RPMI8226 (cell line): Measurements from ENCODE around the gene ITPA.
"Not testable (repeated sequence)": the region's sequence is repeated elsewhere in the genome, so short reads cannot be mapped to it uniquely, and the experiment has no call there.

Source experiments
- DNase-seq: peaks from one replicate; pipeline ENCODE4 v3.0.0-alpha.2; 2015

ITPA gene

DNA sequence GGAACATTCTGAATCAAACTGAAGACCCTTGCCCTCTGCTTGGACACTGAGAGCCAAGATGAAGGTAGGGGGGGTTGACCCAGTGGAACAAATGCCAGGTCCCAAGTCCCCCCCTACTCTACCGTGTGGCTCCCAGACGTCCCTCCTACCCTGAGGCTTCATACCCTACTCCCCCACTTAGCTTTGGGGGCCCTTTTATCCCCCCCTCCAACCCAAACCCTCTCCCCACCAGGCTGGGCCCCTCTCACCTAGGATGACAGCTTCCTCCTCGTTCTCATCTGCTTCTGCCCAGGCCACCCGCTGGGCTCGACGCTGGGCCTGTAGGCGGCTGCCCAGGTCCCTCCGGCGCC, 6.4 kb upstream of the ITPA start:
- DNase-seq, result no peak

DNA sequence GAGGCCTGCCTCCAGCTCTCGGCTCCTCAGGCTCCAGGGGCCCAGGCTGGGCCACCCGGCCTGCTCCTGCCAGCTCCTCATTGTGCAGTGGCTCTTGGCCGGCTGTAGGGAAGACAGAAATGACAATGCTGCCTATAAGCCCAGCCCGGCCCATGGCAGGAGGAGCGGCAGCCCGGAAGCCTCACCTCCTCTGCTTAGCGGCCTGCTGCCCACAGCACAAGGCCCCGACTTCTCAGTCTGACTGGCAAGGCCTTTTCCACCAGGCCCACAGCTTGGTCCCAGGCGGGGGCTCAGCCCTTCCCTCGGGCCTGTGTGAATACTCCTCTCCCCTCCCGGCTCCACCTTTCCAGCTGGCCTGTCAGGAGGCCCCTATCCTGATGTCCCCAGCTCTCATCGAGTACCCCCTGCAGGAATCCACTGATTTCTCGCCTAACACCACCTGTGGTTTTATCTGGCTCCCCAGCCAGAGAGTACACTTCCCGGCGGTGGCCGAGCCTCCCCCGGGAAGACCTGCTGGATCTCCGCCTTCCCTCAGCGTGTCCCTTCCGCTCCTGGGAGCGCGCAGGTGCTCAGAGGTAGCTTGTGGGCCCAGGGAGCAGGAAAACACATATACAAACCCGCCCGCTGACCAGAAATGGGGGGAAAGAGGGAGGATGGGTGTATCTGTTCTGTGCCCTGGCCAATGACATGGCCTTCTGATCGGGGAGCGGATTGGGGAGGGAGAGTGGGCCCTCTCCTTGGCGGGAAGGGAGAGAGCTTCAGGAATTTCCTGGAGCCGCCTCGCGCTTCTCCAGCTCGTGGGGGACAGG, 5.8 kb upstream of the ITPA start:
- DNase-seq, result peak; percentile 43

DNA sequence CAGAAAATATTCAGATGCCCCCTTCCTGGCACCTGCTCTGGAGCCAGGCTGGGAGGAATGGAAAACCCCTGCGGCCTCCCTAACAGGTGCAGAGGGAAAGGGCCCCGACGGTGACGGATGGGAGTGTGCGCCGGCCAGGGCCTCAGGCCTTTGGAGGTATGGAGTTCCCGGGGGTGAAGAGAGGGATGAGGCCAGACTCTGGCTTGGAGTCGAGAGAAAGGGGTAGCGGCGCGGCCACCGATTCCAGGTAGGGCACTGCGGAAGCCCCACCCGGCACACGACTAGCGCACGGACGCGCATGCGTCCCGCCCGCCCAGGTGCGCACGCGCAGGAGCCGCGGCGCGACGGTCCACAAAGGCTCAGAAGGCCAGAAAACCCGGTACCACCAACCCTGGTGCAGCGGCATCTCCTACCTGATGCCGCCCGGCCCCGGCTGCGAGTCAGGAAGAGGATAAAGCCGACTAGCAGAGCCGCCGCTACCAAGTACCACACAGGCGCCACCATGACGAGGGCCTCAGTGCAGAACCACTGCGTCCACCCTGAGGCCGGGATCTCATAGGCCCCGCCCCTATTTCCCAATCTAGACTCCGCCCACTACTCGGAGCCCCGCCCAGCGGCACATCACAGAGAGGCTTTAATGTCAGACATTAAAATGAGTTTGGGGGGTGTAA, 5.0 kb upstream of the ITPA start, which contains the start of gene DDRGK1:
DDRGK1 (minus strand) TSS at position 559 of the 671 bp plus-strand sequence; CDS start at position 504, 55 bp downstream.
- DNase-seq, result peak; percentile 89

- DNase-seq, result peak; percentile 33
These were observed 477 bp upstream of the ITPA start for GRCh38 chr20:3208786-3209256.

- DNase-seq, result peak; percentile 23
These were observed 634 bp downstream of the ITPA start for GRCh38 chr20:3209946-3210317.

DNA sequence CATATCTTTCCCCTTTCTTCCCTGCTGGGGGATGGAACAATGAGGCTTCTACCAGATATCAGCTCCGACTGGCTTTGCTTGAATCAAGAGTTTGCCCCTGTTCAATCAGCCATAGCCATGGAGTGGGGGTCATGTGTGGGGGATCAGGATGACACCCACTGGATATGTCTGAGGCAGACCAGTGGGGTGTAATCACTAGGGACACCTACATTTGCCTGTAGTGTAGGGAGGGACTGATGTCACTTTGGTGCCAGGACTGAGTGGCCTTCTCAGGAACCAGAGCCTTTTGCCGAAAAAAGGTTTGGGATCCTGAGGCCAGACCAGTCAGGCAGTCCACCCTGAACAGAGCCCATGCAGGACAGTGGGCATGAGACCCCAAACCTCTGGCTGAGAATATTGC, 1.0 kb downstream of the ITPA start:
- no peak for DNase-seq

- no peak for DNase-seq
These were observed 3.9 kb downstream of the ITPA start for GRCh38 chr20:3213226-3213625.

- not testable (repeated sequence) for DNase-seq
These were observed 6.1 kb downstream of the ITPA start for GRCh38 chr20:3215359-3215917.

GRCh38 chr20:3218307-3218988, 9.2 kb downstream of the ITPA start:
- DNase-seq, result peak; percentile 54

- DNase-seq, result no peak
These were observed 12.3 kb downstream of the ITPA start for GRCh38 chr20:3221398-3222226.

GRCh38 chr20:3222635-3223600, 13.6 kb downstream of the ITPA start:
- no peak for DNase-seq

- no peak for DNase-seq
These were observed 14.3 kb downstream of the ITPA start for GRCh38 chr20:3223651-3223993.

- DNase-seq, result no peak
These were observed 14.8 kb downstream of the ITPA start for GRCh38 chr20:3223994-3224680.

DNA sequence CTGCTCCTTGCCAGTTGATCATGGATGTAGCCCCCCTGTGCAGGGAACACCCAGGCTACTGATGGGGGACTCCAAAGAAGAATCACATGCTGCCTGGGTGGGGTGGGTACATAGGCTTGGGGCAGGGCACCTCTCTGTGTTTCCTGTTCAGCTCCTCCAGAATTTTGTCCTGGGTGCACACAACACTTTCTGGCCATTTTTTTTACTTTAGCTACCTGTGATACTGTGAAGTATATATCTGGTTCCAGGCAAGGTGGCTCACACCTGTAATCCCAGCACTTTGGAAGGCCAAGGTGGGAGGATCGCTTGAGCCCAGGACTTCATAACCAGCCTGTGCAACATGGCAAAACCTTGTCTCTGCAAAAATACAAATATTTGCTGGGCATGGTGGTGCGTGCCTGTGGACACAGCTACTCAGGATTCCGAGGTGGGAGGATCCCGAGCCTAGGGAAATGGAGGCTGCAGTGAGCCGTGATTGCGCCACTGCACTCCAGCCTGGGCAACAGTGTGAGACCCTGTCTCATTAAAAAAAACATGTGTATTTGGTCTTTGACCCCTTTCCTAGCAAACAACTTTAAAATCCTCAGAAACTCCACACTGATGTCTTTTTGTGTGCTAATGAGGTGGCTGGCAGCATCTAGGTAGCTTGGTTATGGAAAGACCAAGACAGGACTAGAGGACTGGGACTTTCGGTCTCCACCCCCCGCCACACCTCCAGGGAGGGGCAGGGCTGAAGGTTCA, 15.6 kb downstream of the ITPA start:
- DNase-seq, result no peak

GRCh38 chr20:3226093-3226492, 16.8 kb downstream of the ITPA start:
- no peak for DNase-seq

GRCh38 chr20:3226864-3227263, 17.6 kb downstream of the ITPA start:
- no peak for DNase-seq

DNA sequence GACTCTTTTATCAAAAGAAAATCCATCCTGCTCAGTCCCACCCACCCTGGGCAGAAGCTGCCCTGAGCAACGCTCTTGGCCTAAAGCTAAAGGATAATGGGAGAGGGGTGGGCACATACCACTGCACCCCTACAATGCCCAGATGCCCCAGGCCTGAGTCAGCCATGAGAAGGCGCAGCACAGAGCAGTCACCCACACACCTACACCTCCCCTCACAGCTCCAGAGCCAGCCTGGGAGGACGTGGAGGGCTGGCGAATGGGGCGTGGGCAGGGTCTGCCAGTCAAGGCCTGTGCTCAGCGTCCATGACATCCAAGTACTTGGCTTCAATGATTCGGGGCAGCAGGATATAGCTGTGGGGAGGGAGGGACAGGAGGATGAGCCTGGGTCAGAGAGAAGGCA, 18.2 kb downstream of the ITPA start:
- DNase-seq, result no peak

DNA sequence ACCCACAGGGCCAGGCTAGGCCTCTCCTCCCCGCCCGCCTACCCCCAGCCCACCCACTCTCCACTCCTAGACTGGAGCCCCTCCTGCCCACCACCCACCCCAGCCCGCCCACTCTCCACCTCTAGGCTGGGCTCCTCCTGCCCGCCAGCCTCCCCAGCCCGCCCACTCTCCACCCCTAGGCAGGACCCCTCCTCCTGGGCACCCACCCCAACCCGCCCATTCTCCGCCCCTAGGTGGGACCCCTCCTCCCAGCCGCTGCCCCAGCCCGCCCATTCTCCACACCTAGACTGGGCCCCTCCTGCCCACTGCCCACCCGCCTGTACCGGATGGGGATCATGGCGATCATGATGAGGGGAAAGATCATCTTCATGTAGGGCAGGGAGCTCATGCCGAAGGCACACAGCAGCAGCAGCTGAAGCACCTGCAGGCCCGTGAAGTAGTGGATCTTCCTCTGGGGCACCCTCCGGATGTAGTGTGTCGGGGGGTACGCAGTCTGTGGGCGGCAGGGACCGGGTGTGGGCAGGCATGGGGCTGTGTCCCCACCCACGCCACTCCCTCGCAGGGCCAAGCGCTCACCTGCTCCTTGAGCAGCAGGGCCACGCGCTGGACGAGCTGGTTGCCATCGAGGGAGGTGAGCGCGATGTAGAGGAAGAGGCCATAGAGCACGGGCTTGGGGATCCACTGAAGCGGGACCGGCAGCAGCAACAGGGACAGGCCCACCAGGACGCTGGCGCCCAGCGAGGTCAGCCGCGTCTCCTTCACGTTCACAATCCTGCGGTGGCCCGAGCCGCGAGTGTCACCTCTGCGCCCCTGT, 18.8 kb downstream of the ITPA start:
- DNase-seq, result no peak

- DNase-seq, result no peak
These were observed 19.4 kb downstream of the ITPA start for GRCh38 chr20:3228750-3229032.
